GM18867 (cell line): Measurements from ENCODE around the gene AMZ1.
A peak's percentile ranks its signal among the peaks of the same experiment; 100 is the strongest.
"Not testable (repeated sequence)": the region's sequence is repeated elsewhere in the genome, so short reads cannot be mapped to it uniquely, and the experiment has no call there.

Experiments
- ATAC-seq: cut with Tn5 transposase; IDR thresholded peaks from one replicate; pipeline ENCODE4 v1.9.1; 2021; ENCODE audit warnings: mild to moderate bottlenecking, moderate library complexity; ENCODE audit not compliant: unreplicated experiment

AMZ1 gene

DNA sequence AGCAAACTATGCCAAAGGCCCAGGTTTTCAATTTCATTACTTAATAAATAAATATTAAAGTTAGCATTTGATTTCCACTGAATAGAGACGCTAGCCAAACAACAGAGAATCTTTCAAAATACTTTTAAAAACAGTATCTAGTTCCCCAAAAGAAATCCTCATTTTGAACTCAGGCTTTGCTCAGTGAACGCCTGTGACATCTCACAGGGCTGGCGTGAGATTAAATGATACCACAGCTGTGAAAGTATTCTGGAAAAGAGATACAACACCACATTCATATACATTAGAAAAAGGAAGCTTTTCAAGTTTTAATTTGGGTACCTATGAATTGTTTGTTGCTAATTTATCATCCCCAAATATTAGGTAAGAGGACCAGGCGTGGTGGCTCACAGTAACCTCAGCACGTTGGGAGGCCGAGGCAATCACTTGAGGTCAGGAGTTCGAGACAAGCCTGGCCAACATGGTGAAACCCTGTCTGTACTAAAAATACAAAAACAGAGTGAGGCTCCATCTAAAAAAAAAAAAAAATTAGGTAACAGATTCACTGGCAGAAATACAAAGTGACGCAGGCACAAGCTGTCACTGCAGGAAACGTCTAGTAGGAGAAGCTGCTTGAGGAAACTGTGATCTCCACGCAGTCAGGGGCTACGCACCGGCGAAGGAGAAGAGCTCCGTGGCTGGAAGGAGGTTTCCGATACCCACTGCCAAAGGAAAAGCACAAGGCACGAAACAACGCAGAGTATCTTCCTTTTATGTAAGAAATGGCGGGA is 50.0 kb downstream of the AMZ1 start:
- ATAC-seq, result no peak

GRCh38 chr7:2738766-2739549 is 51.0 kb downstream of the AMZ1 start:
- no peak for ATAC-seq

- ATAC-seq, result not testable (repeated sequence)
These were observed 55.7 kb downstream of the AMZ1 start for GRCh38 chr7:2743523-2744185.

DNA sequence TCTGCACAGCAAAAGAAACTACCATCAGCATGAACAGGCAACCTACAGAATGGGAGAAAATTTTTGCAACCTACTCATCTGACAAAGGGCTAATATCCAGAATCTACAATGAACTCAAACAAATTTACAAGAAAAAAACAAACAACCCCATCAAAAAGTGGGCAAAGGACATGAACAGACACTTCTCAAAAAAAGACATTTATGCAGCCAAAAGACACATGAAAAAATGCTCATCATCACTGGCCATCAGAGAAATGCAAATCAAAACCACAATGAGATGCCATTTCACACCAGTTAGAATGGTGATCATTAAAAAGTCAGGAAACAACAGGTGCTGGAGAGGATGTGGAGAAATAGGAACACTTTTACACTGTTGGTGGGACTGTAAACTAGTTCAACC is 60.7 kb downstream of the AMZ1 start:
- ATAC-seq, result not testable (repeated sequence)

DNA sequence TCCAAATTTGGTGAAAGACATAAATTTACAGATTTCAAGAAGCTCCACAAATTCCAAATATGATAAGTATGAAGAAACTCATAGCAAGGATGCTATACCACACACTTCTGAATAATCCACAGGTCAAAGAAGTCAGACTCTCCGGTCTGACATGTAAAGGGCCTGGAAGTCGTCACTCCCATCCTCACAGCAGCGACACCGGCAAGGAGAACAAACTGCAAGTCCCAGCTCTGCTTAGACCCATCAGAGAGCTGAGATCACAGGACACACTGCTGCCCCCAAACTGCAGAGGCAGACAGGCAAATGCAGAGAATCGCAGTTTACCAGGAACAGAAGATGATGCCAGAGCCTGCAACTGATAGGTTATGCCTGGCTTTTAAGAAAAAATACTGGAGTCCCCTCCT is 62.0 kb downstream of the AMZ1 start:
- no peak for ATAC-seq

DNA sequence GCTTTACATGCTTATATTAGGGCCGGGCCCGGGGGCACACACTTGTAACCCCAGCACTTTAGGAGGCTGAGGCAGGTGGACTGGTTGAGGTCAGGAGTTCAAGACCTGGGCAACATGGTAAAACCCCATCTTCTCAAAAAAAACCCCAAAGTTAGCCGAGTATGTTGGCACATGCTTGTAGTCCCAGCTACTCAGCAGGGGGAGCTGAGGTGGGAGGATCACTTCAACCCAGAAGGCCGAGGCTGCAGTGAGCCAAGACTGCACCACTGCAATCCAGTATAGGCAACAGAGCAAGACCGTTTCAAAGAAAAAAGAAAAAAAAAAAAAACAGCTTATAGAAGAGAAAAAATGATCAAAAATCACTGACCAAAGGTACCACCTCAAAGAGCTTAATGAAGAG is 63.1 kb downstream of the AMZ1 start:
- ATAC-seq, result no peak

DNA sequence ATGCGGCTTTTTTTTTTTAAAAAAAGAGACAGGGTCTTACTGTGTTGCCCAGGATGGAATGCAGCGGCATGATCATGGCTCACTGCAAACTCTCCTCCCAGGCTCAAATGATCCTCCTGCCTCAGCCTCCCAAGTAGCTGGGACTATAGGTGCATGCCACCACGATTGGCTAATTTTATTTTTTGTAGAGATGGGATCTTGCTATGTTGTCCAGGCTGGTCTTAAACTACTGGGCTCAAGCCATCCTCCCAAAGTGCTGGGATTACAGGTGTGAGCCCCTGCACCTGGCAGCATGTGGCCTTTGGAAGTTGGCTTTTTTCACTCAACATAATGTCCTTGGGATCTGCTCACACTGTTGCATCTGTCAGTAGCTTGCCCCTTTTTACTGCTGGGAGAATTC is 65.1 kb downstream of the AMZ1 start:
- ATAC-seq, result no peak

GRCh38 chr7:2754086-2754485 is 66.1 kb downstream of the AMZ1 start:
- no peak for ATAC-seq

DNA sequence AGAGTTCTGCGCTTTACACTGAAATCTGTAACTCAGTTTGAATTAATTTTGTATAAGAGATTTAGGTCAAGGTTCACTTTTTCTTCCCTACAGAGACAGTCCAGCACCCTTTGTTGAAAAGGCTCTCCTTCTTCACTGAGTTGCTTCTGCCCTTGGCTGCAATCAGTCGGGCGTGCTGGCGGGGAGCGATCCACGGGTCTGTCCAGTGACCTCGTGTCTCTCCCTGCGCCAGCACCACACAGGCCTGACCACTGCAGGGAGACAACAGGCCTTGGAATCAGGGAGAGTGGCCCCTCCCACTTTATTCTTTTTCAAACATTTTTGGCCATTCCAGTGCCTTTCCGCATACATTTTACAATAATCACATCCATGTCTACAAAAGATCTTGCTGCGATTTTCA is 66.9 kb downstream of the AMZ1 start:
- ATAC-seq, result no peak

GRCh38 chr7:2755531-2755930 is 67.5 kb downstream of the AMZ1 start:
- no peak for ATAC-seq

DNA sequence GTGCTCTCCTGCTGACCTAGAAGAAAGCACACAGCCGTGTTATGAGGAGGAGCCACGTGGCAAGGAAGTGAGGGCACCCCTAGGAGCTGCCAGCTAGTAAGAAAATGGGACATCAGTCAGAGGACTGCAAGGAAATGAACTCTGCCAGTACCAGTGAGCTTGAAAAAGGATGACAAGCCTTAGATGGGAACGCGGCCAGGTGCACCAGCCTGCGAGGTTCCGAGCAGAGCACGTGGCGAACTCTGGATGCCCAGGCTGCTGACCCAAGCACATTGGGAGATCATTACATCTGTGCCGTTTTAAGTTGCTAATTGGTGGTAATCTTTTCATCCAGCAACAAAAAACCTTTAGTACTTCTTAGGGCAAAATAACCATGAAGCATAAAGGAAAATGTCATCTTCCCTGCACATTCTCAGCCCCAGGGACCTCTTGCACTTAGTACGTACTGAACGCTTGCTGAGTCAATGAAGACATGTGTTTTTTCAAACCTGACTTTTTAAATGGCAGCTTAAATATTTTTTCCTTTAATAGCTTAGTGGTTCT is 69.4 kb downstream of the AMZ1 start:
- no peak for ATAC-seq

DNA sequence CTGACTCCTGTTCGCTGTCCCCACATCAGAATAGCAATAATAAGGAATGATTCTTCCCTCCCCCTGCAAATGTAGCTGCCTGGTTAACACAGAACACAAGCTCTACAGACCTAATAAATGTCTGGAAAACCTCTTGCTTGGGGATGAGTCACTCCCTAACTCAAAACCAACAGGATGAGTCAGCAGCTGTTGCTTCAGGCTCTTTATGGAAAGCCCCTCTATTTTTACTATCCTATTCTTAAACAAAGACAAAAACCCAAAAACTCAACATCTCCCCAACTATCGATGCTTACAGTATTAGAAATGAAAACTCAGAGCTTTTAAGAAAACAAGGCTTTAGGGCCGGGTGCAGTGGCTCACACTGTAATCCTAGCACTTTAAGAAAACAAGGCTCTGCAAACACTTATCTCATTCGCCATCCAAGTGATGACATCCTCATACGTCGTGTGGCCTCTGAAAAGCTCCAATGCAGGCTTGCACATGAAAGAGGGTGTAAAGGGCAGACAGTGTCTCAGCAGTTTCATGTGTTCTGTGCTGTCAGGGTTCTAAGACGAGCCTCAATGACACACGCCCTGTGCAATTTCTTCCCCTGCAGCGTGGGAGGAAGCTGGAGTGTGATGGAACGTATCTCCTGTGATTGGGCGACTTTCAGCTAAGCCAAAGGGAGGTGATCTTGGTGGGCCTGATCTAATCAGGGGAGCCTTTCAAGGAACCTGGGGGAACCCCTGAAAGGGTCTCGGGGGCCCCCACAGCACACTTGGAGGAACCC is 70.1 kb downstream of the AMZ1 start:
- ATAC-seq, result peak; percentile 79

DNA sequence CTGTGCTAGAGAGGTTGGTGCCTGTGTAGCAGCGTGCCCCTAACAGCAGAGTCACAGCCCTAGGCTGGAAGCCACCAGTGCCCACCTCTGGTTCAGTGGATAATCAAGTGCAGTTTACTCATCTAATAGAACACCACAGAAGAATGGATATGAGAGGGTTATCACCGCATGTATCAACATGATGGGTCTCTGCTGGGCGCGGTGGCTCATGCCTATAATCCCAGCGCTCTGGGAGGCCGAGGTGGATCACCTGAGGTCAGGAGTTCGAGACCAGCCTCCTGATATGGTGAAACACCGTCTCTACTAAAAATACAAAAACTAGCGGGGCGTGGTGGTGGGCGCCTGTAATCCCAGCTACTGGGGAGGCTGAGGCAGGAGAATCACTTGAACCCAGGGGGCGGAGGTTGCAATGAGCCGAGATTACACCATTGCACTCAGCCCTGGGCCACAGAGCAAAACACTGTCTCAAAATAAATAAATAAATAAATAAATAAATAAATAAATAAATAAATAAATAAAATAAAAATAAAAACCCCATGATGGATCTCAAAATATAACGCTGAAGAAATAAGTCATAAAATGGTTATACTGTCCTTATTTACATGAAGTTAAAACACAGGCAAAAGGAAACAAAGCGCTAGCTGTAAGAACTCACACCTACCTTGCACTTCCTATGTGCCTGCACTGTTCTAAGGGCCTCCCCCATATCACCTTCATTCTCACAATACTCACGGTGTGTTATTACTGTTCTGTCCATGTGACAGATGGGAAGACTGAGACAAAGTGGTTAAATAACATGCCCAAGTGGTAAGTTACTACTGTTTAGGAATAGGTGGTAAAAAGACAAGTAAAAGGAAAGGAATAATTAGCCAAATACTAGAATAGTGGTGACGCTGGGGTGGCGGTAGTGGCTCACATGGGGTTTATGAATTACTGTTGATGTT is 70.9 kb downstream of the AMZ1 start:
- ATAC-seq, result peak; percentile 14

GRCh38 chr7:2759736-2760097 is 71.7 kb downstream of the AMZ1 start:
- no peak for ATAC-seq

GRCh38 chr7:2760098-2760889 is 72.3 kb downstream of the AMZ1 start:
- ATAC-seq, result no peak

DNA sequence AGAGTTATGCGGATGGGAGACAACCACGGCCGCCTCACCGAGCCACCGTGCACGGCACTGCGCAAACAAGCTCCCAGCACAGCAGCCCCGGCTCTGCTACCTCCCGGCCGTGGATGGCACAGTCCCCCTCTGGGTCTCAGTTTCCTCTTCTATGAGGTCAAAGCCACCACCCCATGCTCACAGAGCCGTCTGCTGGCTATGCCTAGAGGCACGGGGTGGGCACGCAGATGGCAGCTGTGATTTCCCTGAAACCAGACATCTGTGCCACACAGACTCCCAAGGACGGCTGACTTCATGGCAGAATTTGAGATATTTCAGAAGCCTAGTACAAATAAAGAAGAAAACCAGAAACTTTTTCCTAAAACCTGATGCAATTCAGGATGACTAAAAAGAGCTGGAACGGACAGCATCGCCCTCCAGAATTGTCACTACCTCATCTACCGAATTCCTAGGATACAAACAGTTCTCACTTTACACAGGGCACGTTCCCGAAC is 73.2 kb downstream of the AMZ1 start:
- no peak for ATAC-seq

- ATAC-seq, result no peak
These were observed 73.9 kb downstream of the AMZ1 start for GRCh38 chr7:2761801-2762497.

DNA sequence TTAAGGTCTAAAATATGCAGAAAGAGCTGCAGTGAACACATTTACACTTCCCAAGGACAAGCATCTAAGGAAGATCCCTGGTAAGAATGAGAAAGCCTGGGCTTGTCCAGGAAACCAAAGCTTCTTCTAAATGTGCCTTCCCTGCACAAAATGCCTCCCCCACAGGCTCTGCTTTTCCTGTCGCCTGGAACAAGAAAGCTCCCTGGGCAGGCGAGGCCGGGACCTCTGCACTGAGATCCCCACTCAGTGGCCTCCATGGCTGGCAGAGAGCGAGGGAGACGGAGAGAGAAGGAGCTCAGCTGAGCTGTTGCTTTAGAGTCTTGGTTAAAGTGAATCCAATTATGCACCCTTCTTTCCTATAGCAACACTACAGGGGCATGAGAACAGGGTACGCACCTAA is 75.6 kb downstream of the AMZ1 start:
- no peak for ATAC-seq
